ENCODE results near the gene POLR2L. TPM values are rescaled to one million over a fixed set of nuclear protein-coding genes. Genes with fewer than 3 reads are reported as not detected.

The POLR2L gene
- polyA plus RNA-seq, 1 of the 3 experiments (the other 2 are of a cell fraction), result 540 TPM

DNA sequence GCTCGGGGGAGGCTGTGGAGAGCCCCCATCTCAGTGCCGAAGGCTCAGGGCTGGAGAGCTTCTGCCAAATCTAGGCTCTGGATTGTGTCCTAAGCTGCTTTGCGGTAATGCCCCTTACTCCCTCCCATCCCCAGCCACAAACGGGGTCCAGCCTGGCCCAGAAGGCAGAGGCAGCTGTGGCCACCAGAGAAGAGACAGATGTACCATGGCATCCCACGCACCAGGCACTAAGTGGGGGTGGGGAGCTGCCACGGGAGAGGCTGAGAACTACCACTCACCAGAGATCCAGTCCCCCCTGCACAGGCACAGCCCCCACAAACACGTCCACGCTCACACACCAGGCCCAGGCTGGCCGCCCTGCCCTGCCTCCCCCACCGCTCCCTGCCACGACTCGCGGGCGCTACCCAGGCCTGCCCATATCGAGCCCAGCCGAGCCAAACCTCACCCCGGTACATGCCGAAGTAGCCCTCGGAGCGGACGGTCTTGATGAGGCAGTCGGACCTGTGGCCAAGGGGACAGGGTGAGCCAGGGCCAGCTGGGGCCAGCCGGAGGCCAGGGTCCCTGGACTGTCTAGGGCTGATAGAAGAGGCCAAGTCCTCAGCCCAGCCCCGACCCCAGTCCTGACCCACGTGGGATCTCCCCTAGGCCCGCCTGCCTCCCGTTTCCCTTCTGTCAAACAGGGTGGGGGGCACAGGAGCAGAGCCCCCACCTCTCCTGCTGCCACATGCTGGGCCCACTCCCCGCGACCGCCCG, 48.1 kb downstream of the POLR2L start:
- Histone ChIP-seq H3K4me3 (ENCODE audit: low read depth in 2 of 2, low read length in 1 of 2) (no peak overlapping the region), H3K79me2 (ENCODE audit: insufficient read depth) (peaks cover 20% of the 10 kb centered on the region), H3F3A (replicated peaks; ENCODE audit: insufficient read depth) (peaks cover 18% of the 10 kb centered on the region), H3K4me1 (ENCODE audit: control insufficient read depth in 1 of 2, insufficient read depth in 2 of 2, low read depth in 1 of 2, low read length in 1 of 2) (peaks cover 8 to 45% of the 10 kb centered on the region in 2 experiments; a peak in 2 of 4 replicates), H3K36me3 (replicated peaks in 1 of 2; ENCODE audit: control insufficient read depth in 1 of 2, insufficient read depth in 2 of 2, low read length in 1 of 2) (peaks cover 0 to 30% of the 10 kb centered on the region in 2 experiments), H3K9me2 (no peaks in the 10 kb centered on the region), H3K27ac (ENCODE audit: low read depth in 2 of 2, low read length in 1 of 2) (no peak overlapping the region; a peak in 1 of 4 replicates), H3K27me3 (ENCODE audit: insufficient read depth) (no peaks in the 10 kb centered on the region), H3K9me3 (no peaks in the 10 kb centered on the region), H3K4me2 (no peak overlapping the region), H3K9ac (no peak overlapping the region), H4K20me1 (ENCODE audit: insufficient read depth) (no peaks in the 10 kb centered on the region), H2AFZ (ENCODE audit: low read depth) (no peak overlapping the region)
- CTCF ChIA-PET, result interaction anchor here (0.8 to 6.3 kb wide), 3 partner anchors 10 to 156 kb away, joined by 3 to 43 read pairs (median 7); no protein-coding TSS in a partner anchor
- 92% methylated on average over 23 of the region's 31 CpGs for WGBS (ENCODE audit: low lambda C conversion rate)
- TF ChIP-seq EP300 (IDR thresholded peaks at IDR 0.05; ENCODE audit: borderline replicate concordance in 1 of 2, low read depth in 1 of 2, low read length in 1 of 2), result 0 out of 4 replicates have a peak, but pooled peaks of 1 of the 2 experiments have one; percentile 10
- no peak for TF ChIP-seq RAD21 (IDR thresholded peaks at IDR 0.05; ENCODE audit: low read length)
- no peak for DNase-seq
- POLR2A ChIA-PET, result interaction anchor here (0.9 to 2.5 kb wide), 3 partner anchors 10 to 17 kb away, joined by 3 to 8 read pairs (median 3); partner anchors contain the start of genes GATD1 and RPLP2

GRCh38 chr11:793556-793955, 48.8 kb downstream of the POLR2L start:
- CTCF ChIA-PET, result interaction anchor here (1.6 to 6.3 kb wide), 2 partner anchors 10 to 55 kb away, joined by 7 to 43 read pairs; no protein-coding TSS in a partner anchor
- Histone ChIP-seq H3K9ac (no peak overlapping the region), H3K27me3 (ENCODE audit: insufficient read depth) (no peaks in the 10 kb centered on the region), H3K9me3 (no peaks in the 10 kb centered on the region), H3K36me3 (replicated peaks in 1 of 2; ENCODE audit: control insufficient read depth in 1 of 2, insufficient read depth in 2 of 2, low read length in 1 of 2) (peaks cover 0 to 30% of the 10 kb centered on the region in 2 experiments), H4K20me1 (ENCODE audit: insufficient read depth) (no peaks in the 10 kb centered on the region), H3K4me3 (ENCODE audit: low read depth in 2 of 2, low read length in 1 of 2) (no peak overlapping the region), H3K4me2 (no peak overlapping the region), H3K27ac (ENCODE audit: low read depth in 2 of 2, low read length in 1 of 2) (no peak overlapping the region; a peak in 1 of 4 replicates), H2AFZ (ENCODE audit: low read depth) (no peak overlapping the region), H3F3A (replicated peaks; ENCODE audit: insufficient read depth) (peaks cover 18% of the 10 kb centered on the region), H3K79me2 (ENCODE audit: insufficient read depth) (peaks cover 20% of the 10 kb centered on the region), H3K4me1 (ENCODE audit: control insufficient read depth in 1 of 2, insufficient read depth in 2 of 2, low read depth in 1 of 2, low read length in 1 of 2) (peaks cover 8 to 50% of the 10 kb centered on the region in 2 experiments; a peak in 2 of 4 replicates), H3K9me2 (no peaks in the 10 kb centered on the region)
- no peak for DNase-seq
- 90% methylated on average over 6 of the region's 7 CpGs for WGBS (ENCODE audit: low lambda C conversion rate)
- TF ChIP-seq NRF1 (IDR thresholded peaks at IDR 0.05; ENCODE audit: low read depth, low read length) (no peak), FOSL2 (IDR thresholded peaks at IDR 0.05; ENCODE audit: borderline replicate concordance, low read depth) (no peak), GABPA (IDR thresholded peaks at IDR 0.05; ENCODE audit: low read depth) (no peak), POLR2AphosphoS5 (IDR thresholded peaks at IDR 0.05; ENCODE audit: low read depth, low read length) (no peak), MXI1 (IDR thresholded peaks at IDR 0.05; ENCODE audit: low read depth, low read length) (no peak), EP300 (IDR thresholded peaks at IDR 0.05; ENCODE audit: borderline replicate concordance in 1 of 2, low read depth in 1 of 2, low read length in 1 of 2) (no peak), USF2 (IDR thresholded peaks at IDR 0.05; ENCODE audit: borderline replicate concordance, low read depth, low read length) (no peak)
- POLR2A ChIA-PET, result interaction anchor here (0.9 to 2.5 kb wide), 3 partner anchors 10 to 17 kb away, joined by 3 to 8 read pairs (median 3); partner anchors contain the start of genes GATD1 and RPLP2

All from SK-N-SH (cell line).